Right atrium auricular region (tissue), 2 donors: ENCODE results near the gene SAMM50. TPM values are rescaled to one million over a fixed set of nuclear protein-coding genes. Genes with fewer than 3 reads are reported as not detected.
A peak's percentile ranks its signal among the peaks of the same experiment; 100 is the strongest.

ENCODE experiments used
- DNase-seq: peaks from one replicate; pipeline ENCODE4 v3.0.0-alpha.2; 2019; ENCODE audit warnings: low spot score
- H3K27ac ChIP-seq, 2 donors: fragments of 200-600 bp; sonication (generic); 1 replicate in 1 of 2; 2 replicates in 1 of 2; pipeline ENCODE4 v1.5.1; 2016 to 2019
- H3K27me3 ChIP-seq, 2 donors: fragments of 200-600 bp; sonication (generic); one replicate each; pipeline versions ENCODE4 v1.5.1 to v1.6.0; 2017 to 2019
- H3K36me3 ChIP-seq: fragments of 200-600 bp; sonication (generic); one replicate; pipeline ENCODE4 v1.5.1; 2016
- H3K4me1 ChIP-seq, 2 donors: fragments of 200-600 bp; sonication (generic); one replicate each; pipeline versions ENCODE4 v1.5.1 to v1.6.0; 2017 to 2019
- H3K4me3 ChIP-seq, 2 donors: fragments of 200-600 bp; sonication (generic); 1 replicate in 1 of 2; 2 replicates in 1 of 2; pipeline ENCODE4 v1.5.1; 2017 to 2019; ENCODE audit warnings: mild to moderate bottlenecking in 1 of 2, moderate library complexity in 1 of 2
- H3K9me3 ChIP-seq, 2 donors: fragments of 200-600 bp; sonication (generic); one replicate each; pipeline ENCODE4 v1.5.1; 2019
- total RNA-seq, 2 donors: library from RNA; depleted of rRNA; stranded (reverse); fragments of >200 nt; gene quantifications; one replicate each; pipeline ENCODE4 v1.1.0, GENCODE V29; 2016
- TF ChIP-seq, protein P1 (sequence below), 2 donors: fragments of 200-600 bp; sonication (generic); IDR thresholded peaks; one replicate each; pipeline ENCODE4 v1.5.1; 2019; ENCODE audit warnings: antibody characterized with exemption in 2 of 2

SAMM50 gene
- total RNA-seq, 2 donors from 2014 or later: 40.4 to 57.1 TPM

DNA sequence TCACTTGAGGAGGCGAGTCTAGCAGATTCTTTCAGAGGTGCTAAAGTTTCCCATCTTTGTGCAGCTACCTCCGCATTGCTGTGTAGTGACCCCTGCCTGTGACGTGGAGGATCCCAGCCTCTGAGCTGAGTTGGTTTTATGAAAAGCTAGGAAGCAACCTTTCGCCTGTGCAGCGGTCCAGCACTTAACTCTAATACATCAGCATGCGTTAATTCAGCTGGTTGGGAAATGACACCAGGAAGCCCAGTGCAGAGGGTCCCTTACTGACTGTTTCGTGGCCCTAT is 8.9 kb upstream of the SAMM50 start:
- Histone ChIP-seq H3K27ac (no peak overlapping the region), H3K36me3 (no peaks in the 10 kb centered on the region), H3K27me3 (no peaks in the 10 kb centered on the region), H3K4me3 (no peak overlapping the region), H3K4me1 (no peaks in the 10 kb centered on the region), H3K9me3 (peaks cover 0 to 11% of the 10 kb centered on the region in 2 donors)
- DNase-seq: no peak
- TF ChIP-seq, protein P1, sequence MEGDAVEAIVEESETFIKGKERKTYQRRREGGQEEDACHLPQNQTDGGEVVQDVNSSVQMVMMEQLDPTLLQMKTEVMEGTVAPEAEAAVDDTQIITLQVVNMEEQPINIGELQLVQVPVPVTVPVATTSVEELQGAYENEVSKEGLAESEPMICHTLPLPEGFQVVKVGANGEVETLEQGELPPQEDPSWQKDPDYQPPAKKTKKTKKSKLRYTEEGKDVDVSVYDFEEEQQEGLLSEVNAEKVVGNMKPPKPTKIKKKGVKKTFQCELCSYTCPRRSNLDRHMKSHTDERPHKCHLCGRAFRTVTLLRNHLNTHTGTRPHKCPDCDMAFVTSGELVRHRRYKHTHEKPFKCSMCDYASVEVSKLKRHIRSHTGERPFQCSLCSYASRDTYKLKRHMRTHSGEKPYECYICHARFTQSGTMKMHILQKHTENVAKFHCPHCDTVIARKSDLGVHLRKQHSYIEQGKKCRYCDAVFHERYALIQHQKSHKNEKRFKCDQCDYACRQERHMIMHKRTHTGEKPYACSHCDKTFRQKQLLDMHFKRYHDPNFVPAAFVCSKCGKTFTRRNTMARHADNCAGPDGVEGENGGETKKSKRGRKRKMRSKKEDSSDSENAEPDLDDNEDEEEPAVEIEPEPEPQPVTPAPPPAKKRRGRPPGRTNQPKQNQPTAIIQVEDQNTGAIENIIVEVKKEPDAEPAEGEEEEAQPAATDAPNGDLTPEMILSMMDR (IDR thresholded peaks at IDR 0.05): no peak

DNA sequence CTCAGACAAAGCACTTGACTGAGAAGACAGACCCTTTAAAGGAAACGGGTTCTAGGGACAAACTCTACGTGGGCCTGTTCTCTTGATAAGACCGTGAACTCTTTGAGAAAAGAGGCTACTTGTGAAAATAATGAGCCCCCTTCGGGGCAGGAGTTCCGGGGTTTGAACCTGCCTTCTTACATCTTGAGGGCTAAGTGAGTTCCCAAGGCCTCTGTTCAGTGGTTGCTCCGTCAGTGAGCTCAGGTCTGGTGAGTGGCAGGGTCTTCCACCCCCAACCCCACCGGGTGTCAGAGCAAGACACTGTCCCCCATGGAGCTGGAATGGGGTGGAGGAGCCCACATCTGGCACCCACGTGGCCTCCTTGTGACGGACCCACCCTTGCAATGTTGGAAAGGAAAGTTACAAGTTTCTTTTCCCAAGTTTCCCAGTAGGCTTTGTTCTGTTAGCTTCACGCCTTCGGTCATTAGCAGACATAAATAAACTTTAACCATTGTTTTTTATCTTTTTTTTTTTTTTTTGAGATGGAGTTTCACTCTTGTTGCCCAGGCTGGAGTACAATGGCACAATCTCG is 6.3 kb upstream of the SAMM50 start:
- no peak overlapping the region for H3K4me3 ChIP-seq
- H3K36me3 ChIP-seq: no peaks in the 10 kb centered on the region
- TF ChIP-seq, protein P1 (IDR thresholded peaks at IDR 0.05): no peak
- H3K9me3 ChIP-seq: no peaks in the 10 kb centered on the region
- H3K27ac ChIP-seq: no peak overlapping the region
- no peaks in the 10 kb centered on the region for H3K27me3 ChIP-seq
- DNase-seq: no peak
- H3K4me1 ChIP-seq: peaks cover 0 to 1% of the 10 kb centered on the region in 2 donors

DNA sequence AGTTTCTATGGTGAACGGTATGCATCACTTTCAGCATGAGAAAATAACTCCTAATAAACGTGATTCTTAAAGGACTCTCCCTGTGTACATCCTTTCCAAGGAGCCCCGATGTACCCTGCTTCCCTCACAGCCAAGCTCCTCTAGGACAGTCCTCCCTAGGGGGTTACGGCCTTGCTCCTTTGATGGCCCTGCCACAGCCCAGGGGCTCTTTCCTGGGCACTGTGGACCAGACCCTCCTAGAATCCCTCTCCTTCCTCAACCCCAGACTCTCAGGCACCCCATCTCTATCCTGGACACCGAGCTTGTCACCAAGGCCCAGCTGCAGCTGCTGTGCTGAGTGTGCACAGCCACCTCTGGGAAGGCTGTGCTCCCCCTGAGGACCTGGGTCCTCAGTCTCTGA is 3.9 kb upstream of the SAMM50 start:
- no peaks in the 10 kb centered on the region for H3K9me3 ChIP-seq
- peaks cover 0 to 18% of the 10 kb centered on the region in 2 donors for H3K4me1 ChIP-seq
- no peak overlapping the region for H3K27ac ChIP-seq
- H3K4me3 ChIP-seq: no peak overlapping the region
- H3K36me3 ChIP-seq: no peaks in the 10 kb centered on the region
- H3K27me3 ChIP-seq: no peaks in the 10 kb centered on the region
- TF ChIP-seq, protein P1 (IDR thresholded peaks at IDR 0.05): no peak
- no peak for DNase-seq

DNA sequence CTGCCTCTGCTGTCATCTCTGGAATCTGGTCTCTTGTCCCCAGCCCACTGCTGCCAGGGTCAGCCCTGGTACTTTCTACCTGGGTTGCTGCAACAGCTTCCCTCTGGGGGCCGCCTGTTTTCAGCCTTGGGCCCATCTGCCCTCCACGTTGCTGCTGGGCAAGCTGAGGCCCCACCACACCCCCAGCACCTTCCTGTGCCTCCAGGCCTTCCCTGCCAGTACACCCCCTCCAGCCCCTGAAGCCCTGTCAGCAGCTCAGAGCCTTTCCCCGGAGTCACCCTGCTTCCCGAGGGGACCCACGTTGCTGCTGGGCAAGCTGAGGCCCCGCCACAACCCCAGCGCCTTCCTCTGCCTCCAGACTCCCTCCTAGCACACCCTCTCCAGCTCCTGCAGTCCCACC is 3.3 kb upstream of the SAMM50 start:
- DNase-seq: no peak
- Histone ChIP-seq H3K27ac (no peak overlapping the region), H3K4me1 (peaks cover 0 to 23% of the 10 kb centered on the region in 2 donors), H3K9me3 (no peaks in the 10 kb centered on the region), H3K36me3 (no peaks in the 10 kb centered on the region), H3K4me3 (no peak overlapping the region), H3K27me3 (no peaks in the 10 kb centered on the region)
- TF ChIP-seq, protein P1 (IDR thresholded peaks at IDR 0.05): no peak

DNA sequence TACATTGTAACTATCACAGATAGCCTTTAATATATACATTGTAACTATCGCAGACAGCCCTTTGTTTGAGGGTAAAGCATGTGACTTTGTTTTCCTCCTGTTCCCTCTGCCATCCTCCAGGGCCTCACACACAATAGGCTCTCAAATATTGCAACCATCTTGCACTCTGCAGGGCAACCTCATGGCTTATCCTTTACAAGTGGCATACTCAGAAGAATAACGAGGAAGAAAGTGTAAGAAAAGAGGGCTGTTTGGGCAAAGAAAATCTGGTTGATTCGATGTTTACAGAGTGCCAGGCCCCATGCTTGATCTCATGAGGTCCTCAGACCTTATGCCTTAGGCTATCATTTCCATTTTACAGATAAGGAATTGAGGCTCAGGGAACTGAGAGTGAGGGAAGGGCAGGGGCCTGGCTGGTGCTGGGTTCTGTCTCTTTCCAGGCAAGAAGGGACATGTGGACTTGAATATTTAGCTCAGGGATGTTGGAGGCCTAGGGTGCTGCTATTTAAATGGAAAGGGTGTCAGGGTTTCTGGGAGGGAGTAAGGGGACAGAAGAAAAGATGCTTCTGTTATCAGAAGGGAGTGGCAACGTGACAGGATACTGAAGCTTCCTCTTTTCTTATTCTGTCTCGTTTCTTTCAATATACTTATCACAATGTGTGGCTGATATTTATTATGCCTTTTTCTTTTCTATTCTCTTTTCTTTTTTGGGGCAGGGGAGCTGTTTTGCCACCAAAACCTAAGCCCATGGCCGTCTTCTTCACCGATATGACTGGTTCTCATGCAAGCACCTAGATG is 1.1 kb upstream of the SAMM50 start:
- H3K4me3 ChIP-seq: peak overlapping the region; percentile 83 to 89
- H3K4me1 ChIP-seq: peaks cover 0 to 35% of the 10 kb centered on the region in 2 donors
- H3K27ac ChIP-seq: no peak overlapping the region
- H3K36me3 ChIP-seq: no peaks in the 10 kb centered on the region
- H3K27me3 ChIP-seq: no peaks in the 10 kb centered on the region
- DNase-seq: no peak
- H3K9me3 ChIP-seq: no peaks in the 10 kb centered on the region
- TF ChIP-seq, protein P1 (IDR thresholded peaks at IDR 0.05): no peak
